Mesodermal cell (in vitro differentiated cells): Measurements from ENCODE around the gene ACOXL.

Source experiments
- H3K27ac ChIP-seq: 2 replicates; pipeline ENCODE4 v1.7.0; 2013; ENCODE audit warnings: mild to moderate bottlenecking, low read depth, low read length, moderate library complexity; ENCODE audit not compliant: severe bottlenecking
- H3K36me3 ChIP-seq: 2 replicates; pipeline ENCODE4 v1.7.1; 2013; ENCODE audit warnings: mild to moderate bottlenecking, low read length, moderate library complexity; ENCODE audit not compliant: control insufficient read depth, insufficient read depth
- H3K4me1 ChIP-seq: one replicate; pipeline ENCODE4 v1.7.1; 2013; ENCODE audit warnings: mild to moderate bottlenecking, low read length; ENCODE audit not compliant: insufficient read depth, control insufficient read depth, poor library complexity, severe bottlenecking
- H3K4me3 ChIP-seq: 2 replicates; pipeline ENCODE4 v1.7.0; 2013; ENCODE audit warnings: low read length, control low read depth, mild to moderate bottlenecking; ENCODE audit not compliant: insufficient read depth, poor library complexity, severe bottlenecking; ENCODE audit errors: extremely low read depth
- H3K9me3 ChIP-seq: 2 replicates; pipeline ENCODE4 v1.7.1; 2013; ENCODE audit warnings: mild to moderate bottlenecking, low read length, moderate library complexity; ENCODE audit not compliant: control insufficient read depth
- WGBS, 2 experiments: methylation state at CpG; one replicate each; pipeline ENCODE4 v1.1.5; 2013; ENCODE audit warnings: missing lambda C conversion rate in 2 of 2; ENCODE audit not compliant: insufficient coverage in 2 of 2; 5-methylcytosine and 5-hydroxymethylcytosine counted together

ACOXL gene

GRCh38 chr2:110707386-110707965, 24.9 kb upstream of the ACOXL start:
- Histone ChIP-seq H3K4me3 (no peak overlapping the region), H3K9me3 (no peaks in the 10 kb centered on the region)

GRCh38 chr2:110708455-110708854, 23.9 kb upstream of the ACOXL start:
- H3K36me3 ChIP-seq = no peaks in the 10 kb centered on the region
- 56 to 70% methylated on average over 1 of the region's 1 CpG for WGBS, 2 experiments
- H3K9me3 ChIP-seq = no peaks in the 10 kb centered on the region
- H3K27ac ChIP-seq = no peak overlapping the region
- H3K4me3 ChIP-seq = no peak overlapping the region
- no peaks in the 10 kb centered on the region for H3K4me1 ChIP-seq

More at GRCh38 chr2:110707386-110707965, 24.9 kb upstream of the ACOXL start:
- no peaks in the 10 kb centered on the region for H3K4me1 ChIP-seq
- no CpG with 5 or more reads among the region's 1 CpG for WGBS, 2 experiments
- no peaks in the 10 kb centered on the region for H3K36me3 ChIP-seq
- H3K27ac ChIP-seq = no peak overlapping the region

DNA sequence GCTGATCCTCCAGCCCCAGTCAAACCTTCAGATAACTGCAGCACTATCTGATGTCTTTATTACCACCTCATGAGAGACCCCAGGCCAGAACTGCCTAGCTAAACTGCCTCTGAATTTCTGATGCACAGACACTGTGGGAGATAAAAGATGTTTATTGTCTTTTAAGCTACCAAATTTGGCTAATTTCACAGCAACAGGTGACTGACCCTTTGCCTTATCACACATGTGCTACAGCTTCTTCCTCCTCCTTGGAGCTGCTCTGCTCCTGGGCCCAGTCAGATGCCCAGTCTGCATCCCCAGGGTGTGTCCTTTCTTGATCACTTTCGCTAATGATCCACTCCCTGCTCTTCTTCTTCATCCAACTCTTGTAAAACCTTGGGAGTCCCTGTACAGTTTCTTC, 19.6 kb upstream of the ACOXL start:
- Histone ChIP-seq H3K4me1 (no peaks in the 10 kb centered on the region), H3K4me3 (no peak overlapping the region), H3K27ac (no peak overlapping the region), H3K36me3 (no peaks in the 10 kb centered on the region), H3K9me3 (no peaks in the 10 kb centered on the region)
- no CpG with 5 or more reads among the region's 1 CpG for WGBS, 2 experiments

DNA sequence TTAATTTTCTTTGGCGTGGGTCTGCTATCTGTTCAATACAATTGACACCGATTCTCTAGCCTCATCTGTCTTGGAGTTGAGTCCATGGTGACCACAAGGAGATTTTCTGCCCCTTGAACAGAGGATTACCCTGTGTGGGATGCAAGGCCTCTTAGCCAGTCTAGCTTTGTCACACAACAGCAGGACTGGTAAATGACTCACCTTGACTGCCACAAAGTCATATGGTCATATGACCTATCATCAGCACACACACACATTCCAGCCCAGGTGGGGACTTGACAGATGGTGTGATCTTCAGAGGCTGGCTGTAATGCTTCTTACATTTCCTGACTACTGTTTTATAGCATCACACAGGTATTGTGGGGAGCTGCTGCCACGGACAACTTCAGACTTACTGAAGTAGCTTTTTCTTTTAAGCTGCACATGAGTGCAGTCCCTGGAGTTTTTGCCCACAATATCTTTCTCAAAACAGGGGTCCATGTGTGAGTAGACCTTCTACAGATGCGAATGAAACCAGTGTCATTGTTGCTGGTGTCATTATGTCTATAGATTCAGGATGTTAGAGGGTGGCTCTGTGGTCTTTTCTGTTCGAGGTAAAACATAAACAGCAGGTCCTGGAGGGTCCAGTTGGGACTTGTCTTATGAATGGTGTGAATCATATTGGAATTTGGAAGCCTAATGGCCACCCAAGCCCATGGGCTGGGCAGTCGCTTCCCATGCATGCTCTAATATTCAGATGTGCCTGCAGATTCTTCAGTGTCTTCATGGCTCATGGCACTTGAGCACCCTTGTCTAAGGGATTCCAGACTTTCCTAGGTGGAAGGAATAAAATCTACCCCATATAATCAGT, 18.6 kb upstream of the ACOXL start:
- H3K9me3 ChIP-seq = no peaks in the 10 kb centered on the region
- H3K4me1 ChIP-seq = no peaks in the 10 kb centered on the region
- no peaks in the 10 kb centered on the region for H3K36me3 ChIP-seq
- no peak overlapping the region for H3K4me3 ChIP-seq
- 88 to 95% methylated on average over 5 to 6 of the region's 6 CpGs for WGBS, 2 experiments
- H3K27ac ChIP-seq = no peak overlapping the region

GRCh38 chr2:110714452-110715224, 17.7 kb upstream of the ACOXL start:
- 87 to 88% methylated on average over 4 to 6 of the region's 6 CpGs for WGBS, 2 experiments
- Histone ChIP-seq H3K9me3 (no peaks in the 10 kb centered on the region), H3K27ac (no peak overlapping the region), H3K36me3 (no peaks in the 10 kb centered on the region), H3K4me3 (no peak overlapping the region), H3K4me1 (no peaks in the 10 kb centered on the region)

- Histone ChIP-seq H3K4me1 (no peaks in the 10 kb centered on the region), H3K4me3 (no peak overlapping the region), H3K27ac (no peak overlapping the region), H3K36me3 (no peaks in the 10 kb centered on the region), H3K9me3 (no peaks in the 10 kb centered on the region)
- WGBS, 2 experiments = no CpG with 5 or more reads among the region's 3 CpGs
Measured at GRCh38 chr2:110716959-110717645, 15.3 kb upstream of the ACOXL start.

- no peaks in the 10 kb centered on the region for H3K4me1 ChIP-seq
- H3K4me3 ChIP-seq = no peak overlapping the region
- no peak overlapping the region for H3K27ac ChIP-seq
- no peaks in the 10 kb centered on the region for H3K9me3 ChIP-seq
- no peaks in the 10 kb centered on the region for H3K36me3 ChIP-seq
- 82 to 86% methylated on average over 1 to 2 of the region's 4 CpGs for WGBS, 2 experiments
Measured at GRCh38 chr2:110717734-110718133, 14.6 kb upstream of the ACOXL start.

DNA sequence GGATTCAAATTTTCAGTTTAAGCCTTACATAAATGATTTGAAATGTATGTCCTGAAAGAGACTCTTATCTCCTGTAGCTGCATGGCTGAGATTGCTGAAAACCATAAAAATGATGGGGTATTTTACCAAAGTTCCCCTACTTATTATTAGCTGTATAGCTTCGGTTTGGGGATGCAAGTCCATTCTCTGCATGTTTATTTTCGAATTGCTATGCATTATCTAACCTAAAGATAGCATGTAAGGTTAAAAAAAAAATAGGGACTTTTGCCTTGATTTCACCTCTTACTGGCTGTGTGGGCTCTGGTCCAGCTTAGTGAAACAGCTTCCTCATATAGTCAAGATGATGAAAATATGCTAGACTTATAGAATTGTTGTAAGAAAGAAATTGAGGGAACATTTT, 14.0 kb upstream of the ACOXL start:
- H3K4me3 ChIP-seq = no peak overlapping the region
- no peaks in the 10 kb centered on the region for H3K36me3 ChIP-seq
- no peak overlapping the region for H3K27ac ChIP-seq
- WGBS, 2 experiments = 100% methylated on average over 1 of the region's 2 CpGs; no CpG with 5 or more reads in 1 of the 2 experiments
- no peaks in the 10 kb centered on the region for H3K9me3 ChIP-seq
- no peaks in the 10 kb centered on the region for H3K4me1 ChIP-seq

DNA sequence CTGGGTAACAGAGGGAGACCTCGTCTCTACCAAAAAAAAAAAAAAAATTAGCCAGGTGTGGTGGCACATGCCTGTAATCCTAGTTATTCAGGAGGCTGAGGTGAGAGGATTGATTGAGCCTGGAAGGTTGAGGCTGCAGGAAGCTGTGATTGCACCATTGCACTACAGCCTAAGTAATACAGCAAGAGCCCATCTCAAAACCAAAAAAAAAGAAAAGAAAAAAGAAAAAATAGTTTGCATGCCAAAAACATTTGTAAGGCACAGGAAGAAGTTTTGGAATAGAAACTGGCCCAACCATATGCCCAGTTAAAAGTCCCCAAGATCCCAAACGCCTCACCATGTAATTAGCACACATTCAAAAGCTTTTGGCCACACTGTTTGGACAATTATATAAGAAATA, 13.4 kb upstream of the ACOXL start:
- no peaks in the 10 kb centered on the region for H3K9me3 ChIP-seq
- no CpG with 5 or more reads among the region's 2 CpGs for WGBS, 2 experiments
- no peak overlapping the region for H3K27ac ChIP-seq
- no peaks in the 10 kb centered on the region for H3K36me3 ChIP-seq
- H3K4me1 ChIP-seq = no peaks in the 10 kb centered on the region
- H3K4me3 ChIP-seq = no peak overlapping the region

DNA sequence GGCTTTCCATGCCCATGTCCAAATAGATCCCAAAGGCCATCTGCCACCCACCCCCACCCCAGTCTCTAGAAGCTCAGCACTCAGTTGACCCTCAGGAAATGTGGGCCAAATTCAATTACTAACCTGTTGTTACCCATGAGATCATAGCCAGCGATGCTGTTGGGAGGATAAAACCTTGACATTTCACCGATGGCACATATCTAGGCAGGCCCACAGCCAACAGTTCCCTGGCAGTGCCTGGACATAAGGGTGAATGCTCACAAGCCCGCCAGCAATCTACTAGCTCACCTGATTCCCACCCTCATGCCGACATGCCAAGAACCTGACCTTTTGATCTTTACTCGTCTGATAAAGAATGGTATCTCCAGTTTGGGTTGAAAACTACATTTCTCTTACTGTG, 11.8 kb upstream of the ACOXL start:
- no peaks in the 10 kb centered on the region for H3K36me3 ChIP-seq
- H3K4me1 ChIP-seq = no peaks in the 10 kb centered on the region
- no peaks in the 10 kb centered on the region for H3K9me3 ChIP-seq
- no peak overlapping the region for H3K27ac ChIP-seq
- H3K4me3 ChIP-seq = no peak overlapping the region
- WGBS, 2 experiments = 81 to 100% methylated on average over 2 to 3 of the region's 5 CpGs
